Embryonic facial prominence (tissue), 1 donor: ENCODE results near the gene KCNJ18.
"Not testable (repeated sequence)": the region's sequence is repeated elsewhere in the genome, so short reads cannot be mapped to it uniquely, and the experiment has no call there.

Experiments used
- DNase-seq: peaks from one replicate; pipeline ENCODE4 v3.0.0-alpha.2; 2016; ENCODE audit errors: extremely low spot score

The KCNJ18 gene

GRCh38 chr17:21702940-21703640, 10.8 kb downstream of the KCNJ18 start:
- not testable (repeated sequence) for DNase-seq

- not testable (repeated sequence) for DNase-seq
Measured at GRCh38 chr17:21703891-21704872, 11.9 kb downstream of the KCNJ18 start.

GRCh38 chr17:21705021-21705601, 12.8 kb downstream of the KCNJ18 start:
- DNase-seq = no peak

GRCh38 chr17:21705746-21706145, 13.4 kb downstream of the KCNJ18 start:
- not testable (repeated sequence) for DNase-seq

- DNase-seq = not testable (repeated sequence)
Measured at GRCh38 chr17:21706546-21706945, 14.2 kb downstream of the KCNJ18 start.

GRCh38 chr17:21707131-21707530, 14.8 kb downstream of the KCNJ18 start:
- not testable (repeated sequence) for DNase-seq

- not testable (repeated sequence) for DNase-seq
Measured at GRCh38 chr17:21707711-21708611, 15.6 kb downstream of the KCNJ18 start.

- not testable (repeated sequence) for DNase-seq
Measured at GRCh38 chr17:21708612-21709535, 16.6 kb downstream of the KCNJ18 start.

- DNase-seq = not testable (repeated sequence)
Measured at GRCh38 chr17:21709994-21710393, 17.7 kb downstream of the KCNJ18 start.

- not testable (repeated sequence) for DNase-seq
Measured at GRCh38 chr17:21710486-21710885, 18.2 kb downstream of the KCNJ18 start.

- DNase-seq = no peak
Measured at GRCh38 chr17:21711182-21711581, 18.9 kb downstream of the KCNJ18 start.

- DNase-seq = not testable (repeated sequence)
Measured at GRCh38 chr17:21713020-21713419, 20.7 kb downstream of the KCNJ18 start.

- DNase-seq = not testable (repeated sequence)
Measured at GRCh38 chr17:21713631-21714030, 21.3 kb downstream of the KCNJ18 start.

GRCh38 chr17:21714676-21715075, 22.4 kb downstream of the KCNJ18 start:
- not testable (repeated sequence) for DNase-seq

- not testable (repeated sequence) for DNase-seq
Measured at GRCh38 chr17:21715877-21716276, 23.6 kb downstream of the KCNJ18 start.

GRCh38 chr17:21718971-21719370, 26.6 kb downstream of the KCNJ18 start:
- not testable (repeated sequence) for DNase-seq

GRCh38 chr17:21719511-21720226, 27.3 kb downstream of the KCNJ18 start:
- DNase-seq = not testable (repeated sequence)

- not testable (repeated sequence) for DNase-seq
Measured at GRCh38 chr17:21720566-21720965, 28.2 kb downstream of the KCNJ18 start.

- DNase-seq = not testable (repeated sequence)
Measured at GRCh38 chr17:21722268-21722667, 29.9 kb downstream of the KCNJ18 start.
